IMR-90 (cell line): ENCODE results near the gene RNF212. TPM values are rescaled to one million over a fixed set of nuclear protein-coding genes. Genes with fewer than 3 reads are reported as not detected.

Experiments
- ATAC-seq: fragments of 200-7000 bp; cut with Tn5 transposase; 2 replicates; pipeline ENCODE4 v1.9.1; 2020; ENCODE audit warnings: low read depth, mild to moderate bottlenecking, moderate library complexity
- Bru-seq: library from RNA; stranded (reverse); fragments of 400-500 nt; gene quantifications from one replicate; lab custom pipeline; 2021; lab: Mats Ljungman, UMichigan
- BruChase-seq, 2 experiments: library from RNA; stranded (reverse); fragments of 400-500 nt; gene quantifications; one replicate each; lab custom pipeline; 2021; lab: Mats Ljungman, UMichigan
- BruUV-seq: library from RNA; stranded (reverse); fragments of 400-500 nt; replicated peaks from 2 replicates; lab custom pipeline; 2021; lab: Mats Ljungman, UMichigan
- CTCF ChIA-PET: fragments of 300-600 bp; formaldehyde crosslinking; extraction: SDS; loops from one replicate; lab custom pipeline; 2021; ENCODE audit warnings: antibody characterized with exemption; lab: Yijun Ruan, JAX
- POLR2A ChIA-PET: fragments of 300-600 bp; sonication (Branson Sonifier 250); formaldehyde crosslinking; loops from one replicate; lab custom pipeline; 2022; ENCODE audit warnings: antibody characterized with exemption; ENCODE audit not compliant: unreplicated experiment; lab: Charles Lee
- DNase-seq: peaks from one replicate; pipeline ENCODE4 v3.0.0; 2013
- H2AFZ ChIP-seq: replicated peaks from 2 replicates; pipeline ENCODE3; 2013; ENCODE audit warnings: low read length, mild to moderate bottlenecking; ENCODE audit not compliant: poor library complexity
- H2AK5ac ChIP-seq: 2 replicates; pipeline ENCODE4 v1.6.1; 2013; ENCODE audit warnings: low read depth, low read length, inconsistent platforms
- H2AK9ac ChIP-seq: replicated peaks from 2 replicates; pipeline ENCODE3; 2013; ENCODE audit warnings: mild to moderate bottlenecking, low read depth, low read length, moderate library complexity; ENCODE audit not compliant: poor library complexity
- H2BK120ac ChIP-seq: 2 replicates; pipeline ENCODE4 v1.6.1; 2013; ENCODE audit warnings: low read depth, low read length, inconsistent platforms
- H2BK15ac ChIP-seq: 3 replicates; pipeline ENCODE4 v1.6.1; 2013; ENCODE audit warnings: low read depth, low read length, inconsistent platforms
- H2BK20ac ChIP-seq: 2 replicates; pipeline ENCODE4 v1.6.1; 2013; ENCODE audit warnings: low read depth, mild to moderate bottlenecking, inconsistent platforms, low read length, moderate library complexity
- H2BK5ac ChIP-seq: 2 replicates; pipeline ENCODE4 v1.6.1; 2013; ENCODE audit warnings: mild to moderate bottlenecking, low read depth, low read length, inconsistent platforms; ENCODE audit not compliant: poor library complexity, severe bottlenecking
- H3K14ac ChIP-seq: replicated peaks from 2 replicates; pipeline ENCODE4 v1.6.1; 2013; ENCODE audit warnings: low read depth, low read length, inconsistent platforms
- H3K18ac ChIP-seq: 2 replicates; pipeline ENCODE4 v1.6.1; 2013; ENCODE audit warnings: low read depth, low read length, control low read depth
- H3K23ac ChIP-seq: 2 replicates; pipeline ENCODE4 v1.6.1; 2013; ENCODE audit warnings: low read depth, low read length, inconsistent platforms
- H3K27ac ChIP-seq: 2 replicates; pipeline ENCODE4 v1.5.1; 2013; ENCODE audit warnings: mild to moderate bottlenecking, control low read depth, low read length; ENCODE audit not compliant: insufficient read depth
- H3K27me3 ChIP-seq: 2 replicates; pipeline ENCODE4 v1.6.1; 2013; ENCODE audit warnings: low read length; ENCODE audit not compliant: control insufficient read depth, insufficient read depth
- H3K36me3 ChIP-seq: 2 replicates; pipeline ENCODE4 v1.6.1; 2013; ENCODE audit warnings: low read length, mixed read lengths; ENCODE audit not compliant: control insufficient read depth, insufficient read depth
- H3K4ac ChIP-seq: 2 replicates; pipeline ENCODE4 v1.6.1; 2013; ENCODE audit warnings: low read depth, low read length, inconsistent platforms
- H3K4me1 ChIP-seq: 2 replicates; pipeline ENCODE4 v1.6.1; 2013; ENCODE audit warnings: low read length, mixed read lengths; ENCODE audit not compliant: control insufficient read depth, insufficient read depth
- H3K4me2 ChIP-seq: 2 replicates; pipeline ENCODE4 v1.6.1; 2013; ENCODE audit warnings: low read depth, mild to moderate bottlenecking, control low read depth, low read length, moderate library complexity
- H3K4me3 ChIP-seq: 2 replicates; pipeline ENCODE4 v1.5.1; 2013; ENCODE audit warnings: low read depth, mild to moderate bottlenecking, control low read depth, low read length, moderate library complexity; ENCODE audit not compliant: insufficient read depth
- H3K56ac ChIP-seq: 2 replicates; pipeline ENCODE4 v1.6.1; 2013; ENCODE audit warnings: low read length, inconsistent platforms; ENCODE audit not compliant: insufficient read depth; ENCODE audit errors: extremely low read depth
- H3K79me1 ChIP-seq, 2 experiments: 2 replicates each; pipeline ENCODE4 v1.6.1; 2013; ENCODE audit warnings: low read length in 2 of 2, inconsistent platforms in 1 of 2, low read depth in 1 of 2
- H3K9ac ChIP-seq: 2 replicates; pipeline ENCODE4 v1.6.1; 2013; ENCODE audit warnings: low read depth, low read length, control low read depth
- H3K9me1 ChIP-seq: 2 replicates; pipeline ENCODE4 v1.6.1; 2013; ENCODE audit warnings: low read length, inconsistent platforms; ENCODE audit not compliant: insufficient read depth
- H3K9me3 ChIP-seq: 2 replicates; pipeline ENCODE4 v1.6.1; 2013; ENCODE audit warnings: low read length; ENCODE audit not compliant: control insufficient read depth, insufficient read depth
- H4K20me1 ChIP-seq: 2 replicates; pipeline ENCODE4 v1.6.1; 2013; ENCODE audit warnings: low read length, inconsistent platforms; ENCODE audit not compliant: insufficient read depth
- H4K5ac ChIP-seq: 2 replicates; pipeline ENCODE4 v1.6.1; 2013; ENCODE audit warnings: mild to moderate bottlenecking, low read depth, low read length, control low read depth
- H4K8ac ChIP-seq, 2 experiments: 2 replicates each; pipeline ENCODE4 v1.6.1; 2013; ENCODE audit warnings: low read depth in 2 of 2, low read length in 2 of 2, control low read depth in 1 of 2, inconsistent platforms in 1 of 2
- H4K91ac ChIP-seq: 2 replicates; pipeline ENCODE4 v1.6.1; 2013; ENCODE audit warnings: low read depth, low read length, inconsistent platforms; ENCODE audit not compliant: insufficient read depth
- BHLHE40 ChIP-seq: fragments of 150-350 bp; IDR thresholded peaks from 2 replicates; pipeline ENCODE4 v1.6.1; 2016; ENCODE audit warnings: mild to moderate bottlenecking, low read depth, low read length
- CEBPB ChIP-seq: IDR thresholded peaks from 2 replicates; pipeline ENCODE4 v1.6.1; 2012; ENCODE audit warnings: low read depth, low read length, improper control_type of control experiment
- CHD1 ChIP-seq: IDR thresholded peaks from 2 replicates; pipeline ENCODE4 v1.6.1; 2012; ENCODE audit warnings: low read depth, low read length, improper control_type of control experiment
- CTCF ChIP-seq: conservative IDR thresholded peaks from 2 replicates; pipeline ENCODE4 v1.5.1; 2012; ENCODE audit warnings: mild to moderate bottlenecking, low read depth, low read length, improper control_type of control experiment
- ELK1 ChIP-seq: fragments of 150-350 bp; IDR thresholded peaks from 2 replicates; pipeline ENCODE4 v1.6.1; 2016; ENCODE audit warnings: low read depth, mild to moderate bottlenecking, low read length, moderate library complexity, borderline replicate concordance
- FOS ChIP-seq: fragments of 150-350 bp; IDR thresholded peaks from 2 replicates; pipeline ENCODE4 v1.6.1; 2016; ENCODE audit warnings: low read depth, low read length
- MAFK ChIP-seq: IDR thresholded peaks from 2 replicates; pipeline ENCODE4 v1.6.1; 2012; ENCODE audit warnings: low read depth, low read length, improper control_type of control experiment
- MAZ ChIP-seq: IDR thresholded peaks from 2 replicates; pipeline ENCODE4 v1.6.1; 2012; ENCODE audit warnings: low read depth, mild to moderate bottlenecking, low read length, improper control_type of control experiment, moderate library complexity, borderline replicate concordance
- NFE2L2 ChIP-seq: fragments of 150-350 bp; IDR thresholded peaks from 2 replicates; pipeline ENCODE4 v1.6.1; 2016; ENCODE audit warnings: low read depth, mild to moderate bottlenecking, low read length
- RAD21 ChIP-seq: IDR thresholded peaks from 2 replicates; pipeline ENCODE4 v1.6.1; 2012; ENCODE audit warnings: low read length, improper control_type of control experiment
- RCOR1 ChIP-seq: IDR thresholded peaks from 2 replicates; pipeline ENCODE4 v1.6.1; 2012; ENCODE audit warnings: mild to moderate bottlenecking, low read length, improper control_type of control experiment; ENCODE audit not compliant: insufficient replicate concordance
- RFX5 ChIP-seq: IDR thresholded peaks from 2 replicates; pipeline ENCODE4 v1.8.0; 2012; ENCODE audit warnings: low read depth, mild to moderate bottlenecking, low read length, moderate library complexity
- USF2 ChIP-seq: fragments of 150-350 bp; IDR thresholded peaks from 2 replicates; pipeline ENCODE4 v1.6.1; 2017; ENCODE audit warnings: mild to moderate bottlenecking, antibody characterized with exemption, low read length, low read depth
- WGBS, 2 experiments: methylation state at CpG; one replicate each; pipeline versions ENCODE4 v1.1.5 to v1.1.7; 2013; ENCODE audit warnings: missing lambda C conversion rate in 2 of 2; ENCODE audit not compliant: insufficient read length in 1 of 2; ENCODE audit errors: extremely low coverage in 2 of 2; 5-methylcytosine and 5-hydroxymethylcytosine counted together
- dilution Hi-C: fragments of 300-500 bp; cut with HindIII; formaldehyde crosslinking; loops from one replicate; pipeline ENCODE4 v1.14.3; 2018; ENCODE audit warnings: low sequenced_read_pairs; ENCODE audit not compliant: unreplicated experiment
- in situ Hi-C: fragments of 300-500 bp; cut with MboI; formaldehyde crosslinking; loops from 3 replicates; pipeline ENCODE4 v1.14.3; 2019; ENCODE audit warnings: low sequenced_read_pairs, inconsistent platforms, mixed read lengths
- intact Hi-C: fragments of 100-400 bp; cut with micrococcal nuclease; formaldehyde crosslinking; loops from 2 replicates; pipeline ENCODE4 v1.10.0; 2022
- long read RNA-seq: library from polyadenylated mRNA; unstranded; transcript quantifications from one replicate; pipeline ENCODE4 v2.0.0, GENCODE V29; 2021; ENCODE audit not compliant: unreplicated experiment
- polyA plus RNA-seq, 3 experiments: library from polyadenylated mRNA; depleted of rRNA; stranded (reverse); fragments of >200 nt; gene quantifications; 2 replicates each; pipeline ENCODE4 v1.2.3, GENCODE V29; 2012; ENCODE audit warnings: low replicate concordance in 1 of 3
- total RNA-seq: library from RNA; depleted of rRNA; stranded (reverse); fragments of >200 nt; gene quantifications from 2 replicates; pipeline ENCODE4 v1.2.3, GENCODE V29; 2012; rRNA removed

Gene RNF212
- total RNA-seq (under 0.01 TPM in 2 replicates), polyA plus RNA-seq (2012; rRNA removed) (0.46 and 0.51 TPM in 2 replicates), Bru-seq, nascent RNA (percentile 17 among the genes with signal in this experiment), BruChase-seq, experiment 1, labeled RNA remaining after a 6-hour chase (percentile 19 among the genes with signal in this experiment), BruChase-seq, experiment 2, labeled RNA remaining after a 2-hour chase (percentile 20 among the genes with signal in this experiment)
- 0.08 and 0.35 TPM in 2 replicates for polyA plus RNA-seq (2012; cell fraction: cytosol; rRNA removed)
- polyA plus RNA-seq (2012; cell fraction: nucleus; rRNA removed; ENCODE audit: low replicate concordance), result 0.96 and 1.3 TPM in 2 replicates
- long read RNA-seq, result 0 reads

- Histone ChIP-seq H3K9ac (no peak within 1 kb of the TSS), H3K4me2 (no peak within 1 kb of the TSS), H3K27me3 (peaks cover 50% of the 10 kb centered on the region), H4K5ac (no peak within 1 kb of the TSS), H3K4ac (no peak within 1 kb of the TSS), H2BK5ac (no peak within 1 kb of the TSS), H3K14ac (no peak within 1 kb of the TSS), H4K91ac (no peak within 1 kb of the TSS), H3K18ac (no peak within 1 kb of the TSS), H3K79me1 (no peaks in the 10 kb centered on the region), H4K8ac (no peak within 1 kb of the TSS), H3K56ac (no peak within 1 kb of the TSS), H3K27ac (no peak within 1 kb of the TSS), H2AK9ac (no peak within 1 kb of the TSS), H4K20me1 (no peaks in the 10 kb centered on the region), H2BK120ac (no peak within 1 kb of the TSS), H2AK5ac (no peak within 1 kb of the TSS), H3K4me3 (peak within 1 kb of the TSS; percentile 17; the same call in 1 of the 2 replicates), H2BK20ac (no peak within 1 kb of the TSS), H2BK15ac (no peak within 1 kb of the TSS), H2AFZ (peak within 1 kb of the TSS; percentile 79), H3K23ac (no peak within 1 kb of the TSS), H3K9me3 (no peaks in the 10 kb centered on the region), H3K9me1 (no peaks in the 10 kb centered on the region), H3K4me1 (no peaks in the 10 kb centered on the region), H3K36me3 (no peaks in the 10 kb centered on the region)
- no TSS peak for BruUV-seq
- WGBS, 2 experiments, result 20% methylated on average over 20 of the region's 72 CpGs; no CpG with 5 or more reads in 1 of the 2 experiments
- POLR2A ChIA-PET, result no interaction called here
- intact Hi-C loops (no loop called here), dilution Hi-C loops (no loop called here), in situ Hi-C loops (no loop called here)
- CTCF ChIA-PET, result no interaction called here
- DNase-seq, result no peak
- no peak for ATAC-seq
- TF ChIP-seq RFX5, result no peak
- no peak for TF ChIP-seq ELK1
- TF ChIP-seq FOS, result no peak
- TF ChIP-seq RAD21, result no peak
- TF ChIP-seq CHD1, result no peak
- TF ChIP-seq RCOR1, result no peak
- TF ChIP-seq USF2, result no peak
- no peak for TF ChIP-seq MAFK
- no peak for TF ChIP-seq BHLHE40
- no peak for TF ChIP-seq CEBPB
- TF ChIP-seq MAZ, result no peak
- TF ChIP-seq CTCF, result no peak
- TF ChIP-seq NFE2L2, result no peak
Observed at GRCh38 chr4:1113311-1114009, at the start of gene RNF212. Gene RNF212, minus strand, starts transcription at chr4:1113564. Its CDS starts 100 bp downstream, at chr4:1113464.
